MM.1S (cell line): ENCODE results near the gene HMGB2.

Experiments
- CTCF ChIP-seq: fragments of 300-600 bp; sonication (generic); IDR thresholded peaks from 2 replicates; pipeline ENCODE4 v1.5.1; 2016; ENCODE audit warnings: antibody characterized with exemption, low read length, mixed read lengths
- EZH2phosphoT487 ChIP-seq: fragments of 300-600 bp; sonication (generic); IDR thresholded peaks from 2 replicates; pipeline ENCODE4 v1.6.1; 2018; ENCODE audit warnings: antibody characterized with exemption, low read length

- TF ChIP-seq CTCF: no peak
- TF ChIP-seq EZH2phosphoT487: no peak
Observed at GRCh38 chr4:173319696-173320095, 14.5 kb downstream of the HMGB2 start.
